Activated naive CD8-positive, alpha-beta T cell treated with anti-CD3 and anti-CD28 coated beads, Interleukin-2, amount 10 ng/mL, durations not matched to agents 7 days and 5 days (primary cell): ENCODE results near the gene RPL22. TPM values are rescaled to one million over a fixed set of nuclear protein-coding genes. Genes with fewer than 3 reads are reported as not detected.
"Not testable (repeated sequence)": the region's sequence is repeated elsewhere in the genome, so short reads cannot be mapped to it uniquely, and the experiment has no call there.

Experiments used
- ATAC-seq: fragments of 150-1000 bp; cut with Tn5 transposase; one replicate; pipeline ENCODE4 v1.10.0; 2021; ENCODE audit warnings: low read depth, moderate library complexity
- POLR2A ChIA-PET: fragments of 350-600 bp; sonication (Branson Sonifier 250); formaldehyde crosslinking; loops from one replicate; lab custom pipeline; 2021; ENCODE audit warnings: antibody characterized with exemption; lab: Charles Lee
- DNase-seq: peaks from one replicate; pipeline ENCODE4 v3.0.0; 2021
- H3K27ac Mint-ChIP-seq: one replicate; pipeline ENCODE4 v1.8.0; 2022; ENCODE audit warnings: mild to moderate bottlenecking, mixed read lengths
- H3K27me3 Mint-ChIP-seq: one replicate; pipeline ENCODE4 v1.8.0; 2022; ENCODE audit warnings: mild to moderate bottlenecking, moderate library complexity, mixed read lengths
- H3K36me3 Mint-ChIP-seq: one replicate; pipeline ENCODE4 v1.8.0; 2021; ENCODE audit warnings: mild to moderate bottlenecking, mixed read lengths
- H3K4me1 Mint-ChIP-seq: one replicate; pipeline ENCODE4 v1.8.0; 2021; ENCODE audit warnings: mixed read lengths
- H3K4me3 Mint-ChIP-seq: one replicate; pipeline ENCODE4 v1.8.0; 2022; ENCODE audit warnings: mild to moderate bottlenecking, moderate library complexity, mixed read lengths
- H3K9me3 Mint-ChIP-seq: one replicate; pipeline ENCODE4 v1.8.0; 2021; ENCODE audit warnings: mixed read lengths
- total RNA-seq, 2 experiments: library from RNA; stranded (reverse); gene quantifications; one replicate each; pipeline ENCODE4 v1.2.3, GENCODE V29; 2021

The RPL22 gene
- total RNA-seq, 2 experiments from 2014 or later, result 309 to 343 TPM

- Mint-ChIP-seq H3K4me3 (no peak overlapping the region), H3K4me1 (no peaks in the 10 kb centered on the region), H3K9me3 (no peaks in the 10 kb centered on the region), H3K27me3 (no peaks in the 10 kb centered on the region), H3K27ac (no peak overlapping the region), H3K36me3 (peaks cover 5% of the 10 kb centered on the region)
- ATAC-seq (no peak), DNase-seq (no peak)
- POLR2A ChIA-PET, result no interaction called here
Measured at GRCh38 chr1:6220236-6220635, 20.8 kb upstream of the RPL22 start.

DNA sequence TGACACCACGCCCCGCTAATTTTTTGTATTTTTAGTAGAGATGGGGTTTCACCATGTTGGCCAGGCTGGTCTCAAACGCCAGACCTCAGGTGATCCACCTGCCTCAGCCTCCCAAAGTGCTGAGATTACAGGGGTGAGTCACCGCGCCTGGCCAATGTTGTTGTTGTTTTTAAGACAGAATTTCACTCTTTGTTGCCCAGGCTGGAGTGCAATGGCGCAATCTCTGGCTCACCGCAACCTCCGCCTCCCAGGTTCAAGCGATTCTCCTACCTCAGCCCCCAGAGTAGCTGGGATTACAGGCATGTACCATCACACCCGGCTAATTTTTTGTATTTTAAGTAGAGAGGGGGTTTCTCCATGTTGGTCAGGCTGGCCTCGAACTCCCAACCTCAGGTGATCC is 20.2 kb upstream of the RPL22 start:
- H3K9me3 Mint-ChIP-seq, H3K4me3 Mint-ChIP-seq, ATAC-seq, H3K36me3 Mint-ChIP-seq, POLR2A ChIA-PET, H3K4me1 Mint-ChIP-seq, H3K27me3 Mint-ChIP-seq, H3K27ac Mint-ChIP-seq, DNase-seq: not testable (repeated sequence)

- ATAC-seq, result no peak
- DNase-seq, result no peak
- H3K4me3 Mint-ChIP-seq, result no peak overlapping the region
- H3K27me3 Mint-ChIP-seq, result peaks cover 6% of the 10 kb centered on the region
- H3K4me1 Mint-ChIP-seq, result no peaks in the 10 kb centered on the region
- no peaks in the 10 kb centered on the region for H3K9me3 Mint-ChIP-seq
- no peak overlapping the region for H3K27ac Mint-ChIP-seq
- POLR2A ChIA-PET, result no interaction called here
- H3K36me3 Mint-ChIP-seq, result peaks cover 1% of the 10 kb centered on the region
Measured at GRCh38 chr1:6218375-6219164, 19.2 kb upstream of the RPL22 start.

GRCh38 chr1:6212193-6212959 is 13.0 kb upstream of the RPL22 start:
- H3K36me3 Mint-ChIP-seq, result no peaks in the 10 kb centered on the region
- H3K27me3 Mint-ChIP-seq, result peaks cover 29% of the 10 kb centered on the region
- no peaks in the 10 kb centered on the region for H3K9me3 Mint-ChIP-seq
- H3K4me3 Mint-ChIP-seq, result no peak overlapping the region
- POLR2A ChIA-PET, result interaction anchor here (0.5 kb wide), 1 partner anchor 56 kb away, joined by 4 read pairs; no protein-coding TSS in a partner anchor
- ATAC-seq, result no peak
- no peak overlapping the region for H3K27ac Mint-ChIP-seq
- peaks cover 6% of the 10 kb centered on the region for H3K4me1 Mint-ChIP-seq
- DNase-seq, result no peak

DNA sequence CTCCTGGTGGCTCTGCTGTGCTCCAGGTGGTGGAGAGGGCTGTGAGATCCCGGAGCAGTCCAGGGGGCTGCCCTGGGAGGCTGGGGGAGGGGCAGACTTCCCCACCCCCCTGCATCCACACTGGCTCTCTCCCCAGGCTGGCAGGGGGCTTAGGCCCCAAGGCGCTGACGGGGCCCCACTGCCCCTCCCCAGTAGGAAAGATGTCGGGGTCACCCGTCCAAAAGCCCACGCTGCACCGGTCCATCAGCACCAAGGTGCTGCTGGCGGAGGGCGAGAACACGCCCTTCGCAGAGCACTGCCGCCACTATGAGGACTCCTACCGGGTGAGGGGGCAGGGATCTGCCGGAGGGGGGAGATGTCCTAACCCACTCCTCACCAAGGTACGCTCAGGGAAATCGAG is 12.3 kb upstream of the RPL22 start:
- POLR2A ChIA-PET, result no interaction called here
- ATAC-seq, result no peak
- H3K27me3 Mint-ChIP-seq, result peaks cover 32% of the 10 kb centered on the region
- no peak overlapping the region for H3K4me3 Mint-ChIP-seq
- DNase-seq, result no peak
- no peaks in the 10 kb centered on the region for H3K9me3 Mint-ChIP-seq
- H3K4me1 Mint-ChIP-seq, result peaks cover 8% of the 10 kb centered on the region
- no peak overlapping the region for H3K27ac Mint-ChIP-seq
- H3K36me3 Mint-ChIP-seq, result no peaks in the 10 kb centered on the region

DNA sequence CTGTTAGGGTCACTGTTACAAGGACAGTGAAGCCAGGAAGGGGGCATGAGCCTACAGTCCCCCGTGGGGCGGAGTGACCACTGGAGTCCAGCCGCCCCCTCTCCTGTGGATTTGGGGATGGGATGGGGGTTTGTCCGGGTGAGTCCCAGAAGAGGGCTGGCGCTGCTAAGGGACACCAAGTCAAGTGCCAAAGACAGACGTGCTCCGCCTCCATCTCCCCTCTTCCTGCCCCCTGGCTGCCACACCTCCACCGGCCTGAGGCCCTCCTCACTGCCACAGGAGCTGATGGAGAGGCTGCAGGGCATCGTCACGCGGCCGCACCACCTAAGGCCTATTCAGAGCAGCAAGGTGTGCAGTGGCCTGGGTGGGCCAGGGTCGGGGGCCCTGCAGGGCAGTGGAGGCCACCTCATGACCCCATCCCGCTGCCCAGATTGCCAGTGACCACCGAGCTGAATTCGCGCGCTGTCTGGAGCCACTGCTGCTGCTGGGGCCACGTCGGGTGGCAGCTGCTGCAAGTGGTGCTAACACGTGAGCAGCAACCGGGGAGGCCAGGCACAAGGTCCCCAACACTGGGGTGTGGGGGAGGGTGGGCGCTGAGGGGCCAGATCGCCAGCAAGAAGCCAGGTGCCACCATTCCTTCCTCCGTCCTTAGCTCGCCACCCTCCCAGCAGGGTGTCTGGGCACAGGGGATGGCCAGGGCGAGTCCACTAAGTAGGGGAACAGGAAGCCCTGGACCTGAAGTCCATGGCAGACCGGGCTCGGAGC is 11.4 kb upstream of the RPL22 start:
- H3K9me3 Mint-ChIP-seq, result no peaks in the 10 kb centered on the region
- DNase-seq (no peak), ATAC-seq (no peak)
- no peak overlapping the region for H3K4me3 Mint-ChIP-seq
- peaks cover 8% of the 10 kb centered on the region for H3K4me1 Mint-ChIP-seq
- peaks cover 36% of the 10 kb centered on the region for H3K27me3 Mint-ChIP-seq
- H3K36me3 Mint-ChIP-seq, result no peaks in the 10 kb centered on the region
- no peak overlapping the region for H3K27ac Mint-ChIP-seq
- POLR2A ChIA-PET, result no interaction called here

DNA sequence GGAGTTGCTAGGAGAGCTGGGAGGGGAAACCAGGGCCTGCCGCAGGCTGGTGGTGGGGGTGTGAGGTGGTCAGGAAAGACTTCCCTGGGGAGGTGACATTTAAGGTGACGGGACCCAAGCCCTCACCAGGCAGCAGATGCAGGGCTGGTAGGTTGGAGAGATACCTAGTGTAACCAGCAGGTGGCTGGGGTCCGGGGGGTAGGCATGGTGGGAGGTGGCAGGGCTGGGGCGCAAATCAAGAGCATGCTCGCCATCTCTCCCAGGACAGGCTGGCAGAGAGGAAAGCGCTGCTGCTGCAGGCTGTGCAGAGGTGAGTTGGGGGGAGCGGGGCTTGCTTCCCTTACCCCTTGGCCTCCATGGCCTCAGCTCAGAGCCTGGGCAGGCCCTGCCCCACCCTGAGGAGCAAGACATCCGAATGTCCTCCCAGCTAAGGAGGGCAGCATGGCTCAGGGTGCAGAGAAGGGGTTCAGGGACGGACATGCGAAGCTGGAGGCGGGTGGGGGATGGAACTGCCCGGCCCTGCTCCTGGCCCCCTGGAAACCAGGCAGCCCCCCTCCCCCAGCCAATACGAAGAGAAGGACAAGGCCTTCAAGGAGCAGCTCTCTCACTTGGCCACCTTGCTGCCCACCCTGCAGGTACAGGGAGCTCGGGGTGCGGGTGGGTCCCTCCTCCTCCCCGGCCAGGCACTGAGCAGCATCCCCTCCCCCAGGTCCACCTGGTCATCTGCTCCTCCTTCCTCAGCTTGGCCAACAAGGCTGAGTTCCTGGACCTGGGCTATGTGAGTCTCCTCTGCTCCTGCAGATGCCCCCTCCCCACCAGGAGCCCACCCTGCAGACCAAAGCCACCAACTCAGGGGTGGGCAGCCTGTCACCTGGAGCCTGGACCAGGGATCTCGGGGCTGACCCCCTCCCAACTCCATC is 10.5 kb upstream of the RPL22 start:
- POLR2A ChIA-PET, result no interaction called here
- ATAC-seq, result no peak

DNA sequence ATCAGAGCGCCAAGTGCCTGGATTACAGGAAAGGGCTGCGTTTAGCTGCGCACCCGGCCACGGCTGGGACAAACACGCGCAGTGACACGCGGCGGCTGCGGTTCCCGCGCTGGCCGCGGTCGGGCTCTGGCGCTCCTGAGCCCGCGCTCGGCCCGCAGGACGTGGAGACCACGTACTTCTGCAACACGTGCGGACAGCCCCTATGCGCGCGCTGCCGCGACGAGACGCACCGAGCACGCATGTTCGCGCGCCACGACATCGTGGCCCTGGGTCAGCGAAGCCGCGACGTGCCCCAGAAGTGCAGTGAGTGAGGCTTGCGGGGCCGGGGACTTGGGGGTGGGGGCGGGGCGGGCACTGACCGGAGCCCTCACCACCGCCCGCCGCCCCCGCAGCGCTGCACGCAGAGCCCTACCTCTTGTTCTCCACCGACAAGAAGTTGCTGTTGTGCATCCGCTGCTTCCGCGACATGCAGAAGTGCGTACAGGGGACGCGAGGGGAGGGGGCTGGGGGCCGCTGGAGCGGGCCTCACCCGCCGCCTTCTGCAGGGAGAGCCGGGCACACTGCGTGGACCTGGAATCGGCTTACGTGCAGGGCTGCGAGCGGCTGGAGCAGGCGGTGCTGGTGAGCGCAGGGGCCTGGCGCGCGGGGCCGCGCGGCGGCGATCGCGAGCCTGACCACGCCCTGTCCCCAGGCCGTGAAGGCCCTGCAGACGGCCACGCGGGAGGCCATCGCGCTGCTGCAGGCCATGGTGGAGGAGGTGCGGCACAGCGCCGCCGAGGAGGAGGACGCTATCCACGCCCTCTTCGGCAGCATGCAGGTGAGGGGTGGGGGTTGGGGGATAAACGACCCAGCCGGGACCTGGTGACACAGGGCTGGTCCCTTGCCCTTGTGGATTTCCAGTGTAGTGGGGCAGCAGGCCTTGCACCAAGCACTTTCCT is 9.6 kb upstream of the RPL22 start:
- peaks cover 31% of the 10 kb centered on the region for H3K27me3 Mint-ChIP-seq
- peak; percentile 32 for ATAC-seq
- no peak overlapping the region for H3K27ac Mint-ChIP-seq
- no peaks in the 10 kb centered on the region for H3K9me3 Mint-ChIP-seq
- POLR2A ChIA-PET, result no interaction called here
- H3K36me3 Mint-ChIP-seq, result no peaks in the 10 kb centered on the region
- peaks cover 9% of the 10 kb centered on the region for H3K4me1 Mint-ChIP-seq
- peak; percentile 55 for DNase-seq
- H3K4me3 Mint-ChIP-seq, result peak overlapping the region; percentile 4

More for the DNA sequence above, 10.5 kb upstream of the RPL22 start:
- Mint-ChIP-seq H3K4me1 (peaks cover 8% of the 10 kb centered on the region), H3K36me3 (no peaks in the 10 kb centered on the region), H3K27ac (no peak overlapping the region), H3K9me3 (no peaks in the 10 kb centered on the region), H3K4me3 (peak overlapping the region; percentile 4), H3K27me3 (peaks cover 36% of the 10 kb centered on the region)
- peak; percentile 46 for DNase-seq

DNA sequence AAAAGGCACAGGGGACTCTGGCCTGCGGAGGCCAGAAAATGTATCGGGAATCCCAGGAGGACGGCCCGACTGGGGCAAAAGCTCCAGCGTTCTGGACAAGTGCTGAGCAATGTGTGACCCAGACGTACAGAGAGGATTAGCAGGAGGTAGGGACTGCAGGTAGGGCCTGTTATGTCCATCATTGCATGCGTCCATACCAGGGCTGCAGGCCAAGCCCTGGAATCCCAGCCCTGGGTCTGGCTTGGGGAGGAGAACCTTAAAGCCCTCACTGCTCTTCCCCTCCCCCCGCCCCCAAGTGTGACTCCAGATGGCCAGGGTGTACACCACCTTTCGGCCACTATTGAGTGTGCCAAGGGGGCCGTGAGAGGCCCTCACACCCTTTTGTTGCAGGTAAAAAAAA is 8.5 kb upstream of the RPL22 start:
- no peak for ATAC-seq
- POLR2A ChIA-PET, result interaction anchor here (0.5 kb wide), 1 partner anchor 169 kb away, joined by 4 read pairs; no protein-coding TSS in a partner anchor
- H3K4me3 Mint-ChIP-seq, result no peak overlapping the region

GRCh38 chr1:6207075-6207885 is 7.9 kb upstream of the RPL22 start:
- Mint-ChIP-seq H3K9me3 (no peaks in the 10 kb centered on the region), H3K27ac (no peak overlapping the region), H3K4me3 (no peak overlapping the region), H3K4me1 (peaks cover 6% of the 10 kb centered on the region), H3K27me3 (peaks cover 28% of the 10 kb centered on the region), H3K36me3 (no peaks in the 10 kb centered on the region)
- DNase-seq (no peak), ATAC-seq (no peak)
- POLR2A ChIA-PET, result interaction anchor here (1.1 kb wide), 1 partner anchor 29 kb away, joined by 3 read pairs; the partner anchor contains the start of gene ICMT

More for the DNA sequence above, 8.5 kb upstream of the RPL22 start:
- Mint-ChIP-seq H3K9me3 (no peaks in the 10 kb centered on the region), H3K4me1 (peaks cover 9% of the 10 kb centered on the region), H3K27me3 (peaks cover 28% of the 10 kb centered on the region), H3K36me3 (no peaks in the 10 kb centered on the region), H3K27ac (no peak overlapping the region)
- DNase-seq, result no peak

GRCh38 chr1:6206520-6206855 is 7.1 kb upstream of the RPL22 start:
- no peak overlapping the region for H3K27ac Mint-ChIP-seq
- peaks cover 24% of the 10 kb centered on the region for H3K27me3 Mint-ChIP-seq
- H3K36me3 Mint-ChIP-seq, result no peaks in the 10 kb centered on the region
- no peaks in the 10 kb centered on the region for H3K9me3 Mint-ChIP-seq
- H3K4me1 Mint-ChIP-seq, result peaks cover 6% of the 10 kb centered on the region
- ATAC-seq, result no peak
- DNase-seq, result no peak
- H3K4me3 Mint-ChIP-seq, result peak overlapping the region; percentile 25
- POLR2A ChIA-PET, result interaction anchor here (0.6 to 1.1 kb wide), 2 partner anchors 26 to 30 kb away, joined by 3 read pairs; partner anchors contain the start of gene ICMT
